Stimulated activated CD4-positive, alpha-beta T cell treated with anti-CD3 and anti-CD28 coated beads, Interleukin-15, amount 100 ng/mL, for 24 hours (primary cell): Measurements from ENCODE around the gene OOEP.

Source experiments
- DNase-seq: peaks from one replicate; pipeline ENCODE4 v3.0.0-alpha.2; 2020

Gene OOEP

DNA sequence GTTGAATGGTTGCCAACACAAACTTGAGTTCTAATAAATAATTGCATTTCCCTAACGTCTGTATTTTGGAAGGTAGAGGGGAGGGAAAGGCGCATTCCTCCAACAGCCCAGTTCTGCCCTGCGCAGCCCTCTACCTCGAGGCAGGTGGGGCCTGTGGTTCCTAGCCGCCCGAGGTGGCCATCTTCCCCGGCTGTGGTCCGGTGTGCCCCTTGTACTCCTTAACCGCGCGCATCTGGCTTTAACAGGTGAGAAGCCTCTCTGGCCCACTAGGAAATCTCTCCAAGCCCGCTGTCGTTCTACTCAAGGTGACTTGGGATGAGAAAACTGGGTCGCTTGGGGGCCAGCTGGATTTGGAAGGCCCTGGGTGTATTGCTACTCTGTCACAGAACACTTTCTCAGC lies 5.6 kb downstream of the OOEP start:
- no peak for DNase-seq

DNA sequence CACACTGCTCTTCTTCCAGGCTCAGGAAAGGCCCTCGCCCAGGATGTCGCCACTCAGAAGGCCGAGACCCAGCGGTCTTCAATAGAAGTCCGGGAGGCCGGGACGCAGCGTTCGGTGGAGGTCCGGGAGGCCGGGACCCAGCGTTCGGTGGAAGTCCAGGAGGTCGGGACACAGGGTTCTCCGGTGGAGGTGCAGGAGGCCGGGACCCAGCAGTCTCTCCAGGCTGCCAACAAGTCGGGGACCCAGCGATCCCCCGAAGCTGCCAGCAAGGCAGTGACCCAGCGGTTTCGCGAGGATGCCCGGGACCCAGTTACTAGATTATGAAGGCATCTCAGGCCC lies 6.2 kb downstream of the OOEP start:
- no peak for DNase-seq

DNA sequence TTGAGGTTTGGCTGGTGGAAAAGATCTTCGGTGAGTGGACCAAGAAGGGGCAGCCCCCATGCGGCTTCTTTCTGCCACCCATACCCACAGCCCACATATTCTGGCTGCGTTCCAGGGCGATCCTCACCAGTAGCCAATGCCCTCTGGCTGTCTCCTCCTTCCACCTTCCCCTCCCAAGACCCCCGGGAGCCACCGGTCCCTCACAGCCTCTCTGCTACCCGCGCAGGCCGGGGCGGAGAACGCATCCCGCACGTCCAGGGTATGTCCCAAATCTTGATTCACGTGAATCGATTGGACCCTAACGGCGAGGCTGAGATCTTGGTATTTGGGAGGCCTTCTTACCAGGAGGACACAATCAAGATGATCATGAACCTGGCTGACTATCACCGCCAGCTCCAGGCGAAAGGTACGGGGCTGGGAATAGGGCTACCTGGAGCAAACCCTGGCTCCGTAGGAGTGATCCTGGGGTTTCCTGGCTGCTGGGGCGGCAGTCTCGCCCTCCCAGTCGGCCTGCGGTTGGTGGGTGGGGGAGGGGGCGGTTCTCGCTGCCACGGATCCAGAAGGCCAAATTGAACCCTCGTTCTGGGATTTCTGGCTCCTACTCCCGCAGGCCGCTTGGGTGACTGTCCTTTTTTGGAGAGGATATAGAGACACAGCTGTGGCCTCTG lies 6.7 kb downstream of the OOEP start:
- DNase-seq: no peak

DNA sequence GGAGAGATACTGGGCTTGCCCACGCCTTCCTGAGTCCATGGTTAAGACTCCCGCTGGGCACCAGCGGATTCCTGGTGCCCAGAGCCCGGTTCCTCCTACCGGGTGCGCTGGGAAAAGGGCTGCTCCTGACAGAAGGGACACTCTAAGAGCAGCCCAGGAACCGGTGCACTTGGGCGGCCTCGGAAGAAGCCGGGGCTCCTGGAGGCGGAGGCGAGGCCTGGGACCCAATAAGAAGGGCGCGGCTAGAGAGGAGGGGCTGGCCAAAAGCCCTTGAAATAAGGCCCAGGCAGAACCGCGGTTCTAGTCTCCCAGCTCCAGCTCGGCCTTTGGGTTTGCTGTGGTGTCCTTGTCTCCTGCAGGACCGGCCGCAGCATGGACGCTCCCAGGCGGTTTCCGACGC lies 7.3 kb downstream of the OOEP start, which contains the start of gene KHDC3L:
Gene KHDC3L (plus strand): TSS at position 301 of the 400 bp plus-strand sequence. CDS start 72 bp downstream, at position 373.
- no peak for DNase-seq

DNA sequence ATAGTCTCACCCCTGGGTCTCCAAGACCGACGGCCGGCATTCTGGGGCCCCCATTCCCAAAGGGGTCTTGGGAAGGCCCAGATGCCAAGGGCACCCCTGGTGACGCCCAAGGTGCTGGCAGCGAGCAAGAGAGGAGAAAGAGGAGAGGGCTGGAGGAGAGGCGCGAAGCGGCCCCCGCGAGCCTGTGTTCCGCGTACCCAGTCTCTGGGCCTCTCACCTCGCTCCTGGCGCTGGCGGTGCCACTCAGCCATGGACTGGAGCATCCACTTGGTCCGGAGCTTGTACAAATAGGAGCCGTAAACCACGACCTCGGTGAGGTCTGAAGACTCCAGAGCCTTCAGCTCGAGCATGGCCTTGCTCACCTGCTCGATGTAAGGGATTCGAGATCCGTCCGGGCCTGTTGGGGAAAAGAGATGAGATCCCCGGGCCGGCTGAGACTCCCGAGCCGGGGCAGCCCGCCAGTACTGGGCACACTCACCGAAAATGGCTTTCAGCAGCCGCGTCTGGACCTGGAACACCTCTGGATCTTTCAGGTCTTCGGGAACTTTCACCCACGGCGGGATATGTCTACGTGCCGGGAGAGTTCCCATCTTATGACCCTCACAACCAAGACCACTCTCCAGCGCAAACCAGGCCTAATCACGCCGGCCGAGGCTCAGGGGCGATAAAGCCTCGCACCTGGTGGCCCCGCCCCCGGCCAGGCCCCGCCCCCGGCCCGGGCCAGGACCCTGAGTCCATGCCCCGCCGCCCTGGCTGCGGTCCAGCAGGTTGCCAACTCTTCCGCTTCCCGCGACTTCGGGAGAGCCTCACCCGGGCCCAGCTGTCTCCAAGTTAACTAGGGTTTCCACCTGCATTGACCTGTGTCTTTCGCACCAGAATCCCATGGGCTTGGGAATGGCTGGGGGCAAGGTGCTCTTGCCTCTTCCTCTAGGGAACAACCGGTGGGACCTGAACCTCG lies 15.8 kb downstream of the OOEP start, which contains the start of gene DPPA5:
Gene DPPA5 (minus strand): TSS at position 641 of the 958 bp plus-strand sequence. CDS start 51 bp downstream, at position 590.
- DNase-seq: no peak

- no peak for DNase-seq
These were observed 20.4 kb downstream of the OOEP start for GRCh38 chr6:73349311-73349710.

- DNase-seq: no peak
These were observed 21.0 kb downstream of the OOEP start for GRCh38 chr6:73348550-73349204.

- DNase-seq: no peak
These were observed 26.5 kb downstream of the OOEP start for GRCh38 chr6:73343164-73343563.

DNA sequence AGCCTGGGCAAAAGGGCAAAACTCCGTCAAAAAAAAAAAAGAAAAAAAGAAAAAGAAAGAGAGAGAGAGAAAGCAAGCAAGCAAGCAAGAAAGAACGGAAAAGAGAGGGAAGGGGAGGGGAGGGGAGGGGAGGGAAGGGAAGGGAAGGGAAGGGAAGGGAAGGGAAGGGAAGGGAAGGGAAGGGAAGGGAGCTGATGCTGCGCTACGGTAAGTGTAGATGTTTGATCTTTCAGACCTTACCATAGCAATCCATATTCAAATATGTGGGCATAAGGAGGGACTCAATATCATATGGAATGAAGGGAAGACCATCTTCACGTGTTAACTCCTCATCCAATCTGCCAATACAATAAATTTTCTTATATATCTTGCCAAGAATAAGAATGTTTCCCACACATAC lies 27.5 kb downstream of the OOEP start:
- no peak for DNase-seq

DNA sequence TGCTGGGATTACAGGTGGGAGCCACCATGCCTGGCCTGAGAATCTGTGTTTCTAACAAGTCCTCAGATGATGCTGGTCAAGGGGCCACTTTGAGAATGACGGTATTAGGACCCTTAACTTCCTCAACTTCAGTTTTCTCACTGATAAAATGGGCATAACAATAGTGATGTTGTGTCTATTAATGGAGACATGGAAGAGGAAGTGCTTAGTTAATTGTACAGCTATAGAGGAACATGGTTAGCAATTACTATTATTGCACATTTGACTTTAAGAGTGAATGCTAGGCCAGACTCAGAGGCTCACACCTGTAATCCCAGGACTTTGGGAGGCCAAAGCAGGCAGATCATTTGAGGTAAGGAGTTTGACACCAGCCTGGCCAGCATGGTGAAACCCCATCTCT lies 28.4 kb downstream of the OOEP start:
- DNase-seq: no peak

DNA sequence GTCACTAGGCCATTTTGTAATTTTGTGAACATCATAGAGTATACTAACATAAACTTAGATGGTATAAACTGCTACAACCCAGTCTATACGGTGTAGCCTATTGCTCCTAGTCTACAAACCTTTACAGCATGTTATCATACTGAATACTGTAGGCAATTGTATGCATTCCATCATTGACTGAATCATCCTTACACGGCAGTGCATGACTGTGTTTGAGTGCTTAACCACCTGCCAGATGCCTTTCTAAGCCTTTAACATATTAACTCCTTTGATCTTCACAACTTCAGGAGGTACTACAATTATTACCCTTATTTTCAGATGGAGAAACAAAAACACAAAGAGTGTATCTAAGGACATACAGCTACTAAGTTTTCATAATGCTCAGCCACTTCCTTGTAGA lies 29.6 kb downstream of the OOEP start:
- no peak for DNase-seq

DNA sequence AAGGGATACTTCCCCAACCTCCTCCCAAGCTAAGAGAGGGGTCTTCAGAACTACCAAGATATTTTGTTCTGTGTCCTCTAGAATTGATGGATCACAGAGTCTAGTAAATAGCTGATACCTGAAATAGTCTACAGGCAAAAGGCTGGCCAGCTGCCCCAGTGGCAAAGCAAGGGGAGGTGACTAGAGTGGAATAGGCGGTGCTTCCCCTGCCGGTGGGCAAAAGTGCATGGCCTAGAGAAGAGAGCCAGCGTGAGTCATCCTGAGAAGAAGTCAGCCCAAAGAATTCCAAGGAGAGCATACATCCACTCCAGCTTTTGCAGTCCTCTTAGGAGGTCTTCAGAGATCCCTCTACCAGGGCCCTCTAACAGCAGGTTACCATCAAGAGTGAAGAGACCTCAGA lies 30.4 kb downstream of the OOEP start:
- no peak for DNase-seq

DNA sequence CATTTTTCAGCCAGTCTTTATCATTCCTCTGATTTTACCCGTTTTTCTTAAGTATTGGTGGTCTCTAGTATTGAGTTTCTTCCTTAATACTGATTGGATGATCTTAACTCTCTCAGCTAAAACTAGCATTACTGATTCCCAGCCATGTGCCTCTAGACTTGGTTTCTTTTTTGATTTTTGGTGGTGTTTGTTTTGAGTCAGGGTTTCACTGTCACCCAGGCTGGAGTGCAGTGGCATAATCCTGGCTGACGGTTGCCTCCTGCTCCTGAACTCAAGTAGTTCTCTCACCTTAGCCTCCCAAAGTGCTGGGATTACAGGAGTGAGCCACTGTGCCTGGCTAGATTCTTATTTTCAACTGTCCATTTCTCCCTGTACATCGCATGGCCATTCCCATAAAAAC lies 40.5 kb downstream of the OOEP start:
- no peak for DNase-seq

- no peak for DNase-seq
These were observed 40.9 kb downstream of the OOEP start for GRCh38 chr6:73328790-73329189.

DNA sequence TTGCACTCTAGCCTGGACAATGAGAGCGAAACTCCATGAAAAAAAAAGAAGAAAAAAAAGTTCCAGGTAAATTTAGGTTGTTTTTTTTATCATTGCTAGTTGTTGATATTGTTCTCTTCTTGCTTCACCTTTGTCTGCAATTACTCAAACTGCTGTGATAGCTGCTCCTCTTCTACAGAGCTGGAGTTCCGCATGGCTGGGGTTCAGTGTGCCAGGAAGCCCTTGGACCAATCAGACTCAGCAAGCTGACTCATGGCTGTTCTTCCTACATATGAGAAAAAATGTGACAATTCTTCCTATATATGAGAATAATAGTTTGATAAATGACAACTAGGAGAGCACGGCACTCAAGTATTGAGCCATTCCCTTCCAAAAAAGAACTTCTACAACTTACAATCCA lies 44.0 kb downstream of the OOEP start:
- DNase-seq: no peak

- DNase-seq: no peak
These were observed 46.4 kb downstream of the OOEP start for GRCh38 chr6:73323323-73323722.
